Inflammatory macrophage treated with lipopolysaccharide for 4 hours (primary cell): Measurements from ENCODE around the gene FAM171A1.
"Not testable (repeated sequence)": the region's sequence is repeated elsewhere in the genome, so short reads cannot be mapped to it uniquely, and the experiment has no call there.

Experiments
- DNase-seq: peaks from one replicate; pipeline ENCODE4 v3.0.0-alpha.2; 2020

Gene FAM171A1

GRCh38 chr10:15370856-15371701 is at the start of gene FAM171A1:
FAM171A1 (minus strand) TSS chr10:15371289; CDS start chr10:15371052, 237 bp downstream.
- DNase-seq: no peak

GRCh38 chr10:15420858-15421257 is 49.8 kb upstream of the FAM171A1 start:
- DNase-seq: peak; percentile 1

- DNase-seq: peak; percentile 23
These were observed 48.3 kb upstream of the FAM171A1 start for GRCh38 chr10:15419279-15419874.

- DNase-seq: no peak
These were observed 44.9 kb upstream of the FAM171A1 start for GRCh38 chr10:15416034-15416433.

- no peak for DNase-seq
These were observed 39.9 kb upstream of the FAM171A1 start for GRCh38 chr10:15411010-15411409.

- not testable (repeated sequence) for DNase-seq
These were observed 38.3 kb upstream of the FAM171A1 start for GRCh38 chr10:15409350-15409749.

GRCh38 chr10:15408557-15408956 is 37.5 kb upstream of the FAM171A1 start:
- DNase-seq: no peak

- DNase-seq: no peak
These were observed 34.2 kb upstream of the FAM171A1 start for GRCh38 chr10:15405319-15405718.

- DNase-seq: no peak
These were observed 30.3 kb upstream of the FAM171A1 start for GRCh38 chr10:15401382-15401781.

- not testable (repeated sequence) for DNase-seq
These were observed 29.4 kb upstream of the FAM171A1 start for GRCh38 chr10:15400461-15400860.

GRCh38 chr10:15399060-15399661 is 28.1 kb upstream of the FAM171A1 start:
- DNase-seq: no peak

GRCh38 chr10:15395935-15396334 is 24.8 kb upstream of the FAM171A1 start:
- DNase-seq: no peak

GRCh38 chr10:15393139-15393825 is 22.2 kb upstream of the FAM171A1 start:
- DNase-seq: no peak

GRCh38 chr10:15391491-15391890 is 20.4 kb upstream of the FAM171A1 start:
- DNase-seq: no peak

- DNase-seq: not testable (repeated sequence)
These were observed 17.1 kb upstream of the FAM171A1 start for GRCh38 chr10:15388172-15388571.

- DNase-seq: no peak
These were observed 15.9 kb upstream of the FAM171A1 start for GRCh38 chr10:15387021-15387420.

- no peak for DNase-seq
These were observed 14.7 kb upstream of the FAM171A1 start for GRCh38 chr10:15385552-15386455.

GRCh38 chr10:15381420-15381819 is 10.3 kb upstream of the FAM171A1 start:
- no peak for DNase-seq

GRCh38 chr10:15379078-15379477 is 8.0 kb upstream of the FAM171A1 start:
- DNase-seq: no peak

GRCh38 chr10:15378569-15378968 is 7.5 kb upstream of the FAM171A1 start:
- no peak for DNase-seq

GRCh38 chr10:15374566-15374965 is 3.5 kb upstream of the FAM171A1 start:
- DNase-seq: no peak

GRCh38 chr10:15374156-15374555 is 3.1 kb upstream of the FAM171A1 start:
- no peak for DNase-seq
